GM06990 (cell line): Measurements from ENCODE around the gene PARK7.

Experiments used
- DNase-seq: peaks from one replicate; pipeline ENCODE4 v3.0.0-alpha.2; 2011; ENCODE audit not compliant: insufficient read length; ENCODE audit errors: extremely low read depth
- H3K27me3 ChIP-seq: replicated peaks from 2 replicates; pipeline ENCODE4 v1.6.0; 2011; ENCODE audit warnings: low read length; ENCODE audit not compliant: control insufficient read depth, insufficient read depth
- H3K36me3 ChIP-seq: 2 replicates; pipeline ENCODE4 v1.5.1; 2011; ENCODE audit warnings: low read length; ENCODE audit not compliant: control insufficient read depth, insufficient read depth
- H3K4me3 ChIP-seq: replicated peaks from 2 replicates; pipeline ENCODE4 v1.5.1; 2011; ENCODE audit warnings: low read depth, mild to moderate bottlenecking, control low read depth, low read length
- CTCF ChIP-seq: IDR thresholded peaks from 2 replicates; pipeline ENCODE4 v1.5.1; 2011; ENCODE audit warnings: low read length, control low read depth, mild to moderate bottlenecking, inconsistent platforms; ENCODE audit not compliant: insufficient read depth, poor library complexity, severe bottlenecking

PARK7 gene

GRCh38 chr1:8018492-8019228 is 57.1 kb downstream of the PARK7 start:
- no peak for TF ChIP-seq CTCF
- no peak overlapping the region for H3K4me3 ChIP-seq
- no peaks in the 10 kb centered on the region for H3K36me3 ChIP-seq

GRCh38 chr1:8019229-8019620 is 57.7 kb downstream of the PARK7 start:
- no peak overlapping the region for H3K4me3 ChIP-seq
- no peaks in the 10 kb centered on the region for H3K27me3 ChIP-seq
- no peaks in the 10 kb centered on the region for H3K36me3 ChIP-seq
- DNase-seq = no peak
- no peak for TF ChIP-seq CTCF

More at GRCh38 chr1:8018492-8019228, 57.1 kb downstream of the PARK7 start:
- DNase-seq = no peak
- H3K27me3 ChIP-seq = no peaks in the 10 kb centered on the region

- H3K27me3 ChIP-seq = no peaks in the 10 kb centered on the region
- DNase-seq = no peak
- H3K36me3 ChIP-seq = no peaks in the 10 kb centered on the region
- no peak for TF ChIP-seq CTCF
- H3K4me3 ChIP-seq = no peak overlapping the region
These were observed 58.5 kb downstream of the PARK7 start for GRCh38 chr1:8020032-8020431.

- H3K36me3 ChIP-seq = no peaks in the 10 kb centered on the region
- TF ChIP-seq CTCF = no peak
- no peak overlapping the region for H3K4me3 ChIP-seq
- no peak for DNase-seq
- no peaks in the 10 kb centered on the region for H3K27me3 ChIP-seq
These were observed 60.3 kb downstream of the PARK7 start for GRCh38 chr1:8021676-8022266.

- Histone ChIP-seq H3K27me3 (no peaks in the 10 kb centered on the region; the same call in 1 of the 2 replicates), H3K4me3 (no peak overlapping the region), H3K36me3 (no peaks in the 10 kb centered on the region)
- no peak for DNase-seq
- TF ChIP-seq CTCF = no peak
These were observed 61.1 kb downstream of the PARK7 start for GRCh38 chr1:8022395-8023286.
